ENCODE measurements around the gene PPP4R3B. TPM values are rescaled to one million over a fixed set of nuclear protein-coding genes. Genes with fewer than 3 reads are reported as not detected.

PPP4R3B gene
- total and polyA plus RNA-seq, 2 of the 8 experiments (the other 6 are each of a cell fraction or from before 2014, with no cell fraction given): 8.5 to 39.1 TPM

GRCh38 chr2:55627915-55628314 is 10.5 kb upstream of the PPP4R3B start (continued):
- TF ChIP-seq CHD7 (IDR thresholded peaks at IDR 0.05; ENCODE audit: insufficient replicate concordance, low read length): no peak
